Measurements from ENCODE around the gene GRK4.
"Not testable (repeated sequence)": the region's sequence is repeated elsewhere in the genome, so short reads cannot be mapped to it uniquely, and the experiment has no call there.

Gene GRK4

DNA sequence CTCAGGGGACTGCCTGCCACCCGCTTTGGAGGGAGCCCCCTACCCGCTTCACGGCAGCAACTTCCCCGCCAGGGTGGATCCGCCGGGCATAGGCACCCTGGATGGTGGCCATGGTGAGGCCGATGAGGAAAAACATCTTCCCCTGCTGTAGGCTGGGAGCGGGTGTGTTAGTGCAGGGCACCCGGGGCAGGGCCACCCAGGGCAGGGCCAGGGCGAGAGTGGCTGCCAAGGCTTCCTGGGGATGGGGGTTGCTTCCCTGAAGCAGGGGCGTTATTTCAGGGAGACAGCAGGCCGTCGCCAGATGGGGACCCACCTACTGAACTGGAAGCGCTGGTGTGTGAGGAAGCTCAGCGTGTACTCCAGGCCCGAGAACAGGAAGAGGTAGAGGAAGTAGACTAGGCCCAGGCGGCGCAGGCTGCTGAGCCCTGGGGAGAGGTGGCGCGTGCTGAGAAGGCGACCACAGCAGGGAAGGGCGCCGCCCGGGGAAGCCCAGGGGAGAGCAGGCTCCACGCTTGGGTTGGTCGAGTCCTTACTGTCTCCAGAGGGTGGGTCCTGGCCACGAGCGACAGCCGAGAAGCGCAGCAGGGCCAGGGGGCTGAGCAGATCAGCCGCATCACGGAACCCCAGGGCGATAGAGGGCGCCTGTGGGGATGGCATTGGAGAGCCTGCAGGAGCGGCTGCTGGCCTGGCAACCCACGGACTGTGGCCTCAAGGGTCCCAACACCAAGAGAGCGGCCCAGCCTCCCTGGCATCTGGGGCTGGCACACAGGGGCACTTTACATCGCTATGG is 31.7 kb upstream of the GRK4 start:
- DNase-seq: peak; percentile 77

GRCh38 chr4:2932321-2932950 is 30.9 kb upstream of the GRK4 start:
- peak; percentile 21 for DNase-seq

DNA sequence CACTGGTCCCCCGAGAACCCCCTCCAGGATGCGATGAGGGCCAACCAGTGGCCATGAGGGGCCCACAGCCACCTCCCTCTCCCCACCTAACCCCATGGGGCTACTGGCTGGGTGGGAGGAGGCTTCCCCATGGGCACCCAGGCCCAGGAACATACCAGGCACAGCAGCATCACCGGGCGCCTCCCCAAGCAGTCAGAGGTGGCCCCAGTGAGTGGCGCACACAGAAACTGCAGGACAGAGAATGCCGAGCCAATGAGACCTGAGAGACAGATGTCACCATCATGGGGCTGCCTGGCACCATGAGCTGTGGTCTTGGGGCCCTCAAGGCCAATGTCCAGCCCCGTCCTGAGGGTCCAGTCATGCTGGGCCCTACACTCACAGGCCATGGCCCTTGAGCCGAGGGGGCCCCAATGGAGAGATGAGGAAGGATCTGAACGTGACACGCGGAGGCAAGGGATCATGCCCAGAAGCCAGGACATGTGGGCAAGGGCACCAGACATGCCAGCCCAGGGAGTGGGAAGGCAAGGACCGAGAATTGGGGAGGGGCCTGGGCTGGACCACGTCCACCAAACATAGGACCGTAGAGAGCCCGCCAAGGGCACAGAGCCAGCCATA is 30.3 kb upstream of the GRK4 start:
- peak; percentile 33 for DNase-seq

DNA sequence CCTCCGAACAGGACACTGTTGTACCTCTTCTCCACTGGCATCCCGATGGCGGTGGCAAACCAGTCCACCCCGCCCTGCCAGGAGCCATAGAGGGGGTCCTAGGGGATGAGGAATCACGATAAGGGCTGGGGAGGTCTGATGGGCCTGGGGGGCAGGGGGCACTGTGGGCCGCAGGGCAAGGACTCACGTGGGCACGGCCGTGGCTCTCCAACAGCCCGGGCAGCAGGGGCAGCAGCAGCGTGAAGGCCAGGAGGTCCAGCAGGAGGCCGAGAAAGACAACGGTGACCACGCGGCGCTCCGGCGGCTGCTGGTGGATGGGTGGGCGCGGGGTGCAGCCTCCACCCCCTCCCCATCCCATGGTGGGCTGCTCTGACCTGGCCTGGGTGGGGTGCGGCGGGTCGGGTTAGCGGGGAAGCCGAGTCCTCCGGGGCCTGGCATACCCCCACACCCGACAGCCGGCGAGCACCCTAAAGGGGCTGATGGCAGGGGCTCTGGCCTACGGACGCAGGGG is 29.8 kb upstream of the GRK4 start:
- no peak for DNase-seq

- DNase-seq: peak; percentile 56
These were observed 29.1 kb upstream of the GRK4 start for GRCh38 chr4:2934077-2934812.

DNA sequence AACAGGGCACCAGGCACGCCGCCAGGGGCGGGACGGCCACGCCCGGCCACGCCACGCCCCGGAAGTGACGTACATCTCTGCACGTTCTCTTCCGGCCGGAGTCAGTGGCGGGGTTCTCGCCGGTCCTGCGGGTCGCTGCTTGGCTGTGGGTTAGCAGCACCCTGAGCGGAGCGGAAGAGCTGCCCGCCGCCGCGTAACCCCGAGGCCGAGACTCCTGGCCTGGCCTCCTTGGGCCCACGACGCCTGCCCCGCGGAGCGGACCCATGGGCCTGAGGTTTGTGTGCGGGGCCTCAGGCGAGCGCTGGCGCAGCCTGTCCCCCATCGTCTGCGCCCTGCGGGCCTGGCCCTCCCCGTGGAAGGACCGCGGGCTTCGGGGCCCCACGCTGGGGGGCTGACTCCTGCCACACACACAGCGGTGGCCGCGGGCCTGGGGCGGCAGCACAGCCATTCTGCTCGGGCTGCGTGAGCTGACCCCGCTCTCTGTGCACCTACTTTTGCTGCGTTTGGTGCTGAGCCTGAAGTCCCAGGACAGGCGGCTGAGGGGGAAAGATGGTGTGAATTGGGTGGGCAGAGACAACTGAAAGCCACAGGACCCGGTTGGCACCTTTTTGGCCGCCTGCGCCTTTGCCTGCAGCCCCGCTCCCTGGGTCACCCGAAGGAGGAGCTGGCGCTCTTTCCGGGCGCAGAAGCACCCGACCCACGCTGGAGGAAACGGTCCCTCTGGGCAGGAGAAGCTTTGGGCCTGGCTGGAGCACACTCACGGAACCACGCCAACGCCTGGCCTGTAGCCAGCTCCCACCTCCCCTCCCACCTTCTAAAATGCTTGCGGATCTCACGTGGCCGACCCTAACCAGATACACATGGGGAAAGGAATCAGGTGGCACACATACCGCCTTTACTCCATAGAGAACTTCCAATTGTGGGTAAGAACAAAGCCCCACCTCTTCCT is 28.3 kb upstream of the GRK4 start:
- peak; percentile 94 for DNase-seq

- peak; percentile 82 for DNase-seq
These were observed 27.3 kb upstream of the GRK4 start for GRCh38 chr4:2935762-2936743.

- DNase-seq: peak; percentile 41
These were observed 26.6 kb upstream of the GRK4 start for GRCh38 chr4:2936773-2937145.

- DNase-seq: peak; percentile 39
These were observed 26.1 kb upstream of the GRK4 start for GRCh38 chr4:2937146-2937857.

GRCh38 chr4:2937986-2938385 is 25.4 kb upstream of the GRK4 start:
- no peak for DNase-seq

GRCh38 chr4:2938411-2938810 is 25.0 kb upstream of the GRK4 start:
- not testable (repeated sequence) for DNase-seq

DNA sequence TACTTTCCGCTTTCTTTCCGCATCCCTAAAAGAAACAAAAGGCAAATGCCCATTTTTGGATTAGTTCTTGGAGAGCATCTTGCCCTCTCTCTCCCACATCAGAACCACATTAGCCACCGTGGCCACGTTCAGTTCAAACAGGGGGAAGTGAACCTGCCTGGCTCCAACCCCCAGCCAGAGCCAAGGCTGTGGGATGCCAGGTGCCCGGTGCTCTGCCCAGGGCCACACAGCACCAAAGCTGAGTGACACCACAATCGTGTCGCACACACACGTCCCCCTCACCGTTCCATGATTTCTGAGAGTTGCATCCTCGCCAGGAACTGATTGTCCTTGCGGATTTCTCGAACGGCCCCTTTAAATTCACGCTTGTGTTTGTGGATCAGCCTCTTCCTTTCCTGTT is 24.5 kb upstream of the GRK4 start:
- no peak for DNase-seq

DNA sequence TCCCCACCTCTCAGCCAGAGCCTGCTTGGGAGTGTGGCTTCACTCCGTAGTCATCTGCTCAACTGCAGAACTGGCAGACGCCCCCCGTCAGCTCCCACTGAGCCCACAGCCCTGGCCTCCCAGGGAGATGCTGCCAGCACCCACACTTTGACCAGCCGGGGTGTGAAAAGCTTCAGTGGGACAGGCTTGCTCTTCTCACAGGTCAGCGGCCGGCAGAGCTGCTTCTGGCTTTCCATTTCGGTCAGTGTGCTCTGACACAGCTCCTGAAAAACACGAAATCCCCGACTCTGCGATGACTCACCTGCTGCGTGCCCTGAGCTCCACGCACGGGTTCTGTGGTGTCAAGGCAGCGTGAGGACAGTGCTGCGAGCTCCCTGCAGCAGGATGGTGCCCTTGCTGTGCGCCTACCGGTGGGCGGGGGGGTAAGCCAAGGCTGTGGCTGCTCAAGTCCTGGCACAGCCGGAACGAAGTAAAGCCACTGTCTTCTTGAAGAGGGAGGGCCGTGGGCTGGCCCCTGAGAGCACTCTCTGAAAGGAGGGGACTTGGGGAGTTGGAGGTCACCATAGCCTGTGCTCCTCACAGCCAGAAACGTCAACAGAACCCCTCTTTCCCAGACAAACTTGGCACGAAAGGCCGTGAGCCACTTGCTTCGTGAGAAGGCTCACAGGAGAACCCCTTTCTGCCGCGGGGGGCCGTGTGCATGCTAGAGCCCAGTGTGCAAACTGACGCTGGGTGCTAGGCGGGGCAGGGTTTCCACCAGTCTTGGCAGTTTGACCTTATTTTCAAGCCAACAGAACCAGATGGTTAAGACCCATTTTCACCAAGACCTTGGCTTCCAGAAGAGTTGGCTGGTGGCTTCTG is 23.8 kb upstream of the GRK4 start:
- DNase-seq: no peak

- no peak for DNase-seq
These were observed 22.9 kb upstream of the GRK4 start for GRCh38 chr4:2940267-2941137.

GRCh38 chr4:2941138-2942036 is 22.0 kb upstream of the GRK4 start:
- no peak for DNase-seq

DNA sequence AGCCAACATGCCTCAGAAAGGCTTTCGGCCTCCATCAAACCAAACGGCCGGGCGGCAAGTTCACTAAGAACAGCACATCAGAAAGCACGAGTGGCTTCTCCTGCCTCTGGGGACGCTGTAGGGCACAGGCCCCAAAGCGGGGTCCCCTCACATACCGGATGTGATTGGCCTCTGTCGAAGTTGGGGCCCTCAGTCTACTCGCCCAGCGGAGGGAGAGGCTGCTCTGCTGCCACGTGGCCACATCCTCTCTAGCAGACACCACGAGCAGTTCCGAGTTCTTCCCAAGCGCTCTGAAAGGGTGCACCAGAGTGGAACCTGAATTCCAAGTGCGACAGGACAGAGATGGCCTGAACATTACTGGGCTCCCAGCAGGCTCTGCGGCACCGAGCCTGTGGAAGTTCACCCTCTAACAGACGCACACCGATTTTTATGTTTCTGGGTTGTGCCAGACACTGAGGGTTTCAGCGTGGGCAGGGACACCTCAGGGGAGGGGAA is 21.3 kb upstream of the GRK4 start:
- DNase-seq: peak; percentile 42

Data from CD4-positive, alpha-beta T cell treated with Interleukin-17A for 1 hour (primary cell).